ENCODE measurements around the gene PTH1R.

GRCh38 chr3:46860017-46860809, 17.3 kb upstream of the PTH1R start:
- TF ChIP-seq MAX (IDR thresholded peaks at IDR 0.05) = no peak
- TF ChIP-seq CTCF (IDR thresholded peaks at IDR 0.05 in 2 of 3, conservative IDR thresholded peaks at IDR 0.05 in 1 of 3; ENCODE audit: borderline replicate concordance in 1 of 3, insufficient read depth in 1 of 3, low read depth in 2 of 3, low read length in 2 of 3) = peak; percentile 24 to 77 (median 64); a peak in 5 of 6 replicates
- no peak for TF ChIP-seq EZH2 (IDR thresholded peaks at IDR 0.05)
- no peak for TF ChIP-seq SIN3A (IDR thresholded peaks at IDR 0.05; ENCODE audit: low read depth)
- TF ChIP-seq POLR2AphosphoS5 (IDR thresholded peaks at IDR 0.05; ENCODE audit: low read depth, low read length) = no peak
- no peak for TF ChIP-seq POLR2A (IDR thresholded peaks at IDR 0.05; ENCODE audit: borderline replicate concordance, extremely low read depth, insufficient read depth, insufficient read length)
- TF ChIP-seq REST (IDR thresholded peaks at IDR 0.05; ENCODE audit: low read depth) = no peak

All from HCT116 (cell line).